Parathyroid adenoma (tissue), 2 donors: Measurements from ENCODE around the gene RXFP1.

ENCODE experiments used
- H2AFZ ChIP-seq: fragments of 300-600 bp; sonication (generic); one replicate; pipeline ENCODE4 v1.7.0; 2017; ENCODE audit warnings: antibody characterized with exemption, mild to moderate bottlenecking
- H3K27ac ChIP-seq: fragments of 300-600 bp; sonication (generic); one replicate; pipeline ENCODE4 v1.7.0; 2017
- H3K27me3 ChIP-seq: fragments of 300-600 bp; sonication (generic); one replicate; pipeline ENCODE4 v1.7.0; 2017; ENCODE audit warnings: low read length; ENCODE audit not compliant: control insufficient read depth, insufficient read depth
- H3K36me3 ChIP-seq: fragments of 300-600 bp; sonication (generic); one replicate; pipeline ENCODE4 v1.7.0; 2017; ENCODE audit warnings: low read length; ENCODE audit not compliant: control insufficient read depth, insufficient read depth
- H3K4me1 ChIP-seq: fragments of 300-600 bp; sonication (generic); one replicate; pipeline ENCODE4 v1.7.0; 2017; ENCODE audit warnings: control low read depth
- H3K4me2 ChIP-seq: fragments of 300-600 bp; sonication (generic); one replicate; pipeline ENCODE4 v1.7.0; 2017; ENCODE audit warnings: low read length
- H3K4me3 ChIP-seq: fragments of 300-600 bp; sonication (generic); one replicate; pipeline ENCODE4 v1.7.0; 2017; ENCODE audit warnings: low read depth, low read length
- H3K79me2 ChIP-seq: fragments of 300-600 bp; sonication (generic); one replicate; pipeline ENCODE4 v1.7.0; 2017; ENCODE audit warnings: control low read depth
- H3K9ac ChIP-seq: fragments of 300-600 bp; sonication (generic); one replicate; pipeline ENCODE4 v1.7.0; 2017; ENCODE audit warnings: mild to moderate bottlenecking
- H3K9me3 ChIP-seq: fragments of 300-600 bp; sonication (generic); one replicate; pipeline ENCODE4 v1.7.0; 2017; ENCODE audit warnings: low read length; ENCODE audit not compliant: control insufficient read depth
- CTCF ChIP-seq: fragments of 300-600 bp; sonication (generic); IDR thresholded peaks from one replicate; pipeline ENCODE4 v1.7.0; 2017; ENCODE audit warnings: antibody characterized with exemption, mild to moderate bottlenecking
- donor health status: primary hyperparathyroidism.

The RXFP1 gene

GRCh38 chr4:158599765-158600498, 78.2 kb downstream of the RXFP1 start:
- no peaks in the 10 kb centered on the region for H3K79me2 ChIP-seq
- H3K36me3 ChIP-seq = no peaks in the 10 kb centered on the region
- TF ChIP-seq CTCF = no peak
- H3K4me3 ChIP-seq = no peak overlapping the region
- no peak overlapping the region for H3K27ac ChIP-seq
- H3K27me3 ChIP-seq = no peaks in the 10 kb centered on the region
- H3K9ac ChIP-seq = no peak overlapping the region
- no peak overlapping the region for H2AFZ ChIP-seq
- no peaks in the 10 kb centered on the region for H3K9me3 ChIP-seq
- H3K4me1 ChIP-seq = no peaks in the 10 kb centered on the region
- no peak overlapping the region for H3K4me2 ChIP-seq

GRCh38 chr4:158604369-158604768, 82.7 kb downstream of the RXFP1 start:
- no peaks in the 10 kb centered on the region for H3K27me3 ChIP-seq
- H3K4me1 ChIP-seq = no peaks in the 10 kb centered on the region
- TF ChIP-seq CTCF = no peak
- no peak overlapping the region for H3K4me2 ChIP-seq
- no peak overlapping the region for H3K27ac ChIP-seq
- H3K79me2 ChIP-seq = no peaks in the 10 kb centered on the region
- H3K9me3 ChIP-seq = no peaks in the 10 kb centered on the region
- H3K36me3 ChIP-seq = no peaks in the 10 kb centered on the region
- H2AFZ ChIP-seq = no peak overlapping the region
- H3K9ac ChIP-seq = no peak overlapping the region
- no peak overlapping the region for H3K4me3 ChIP-seq

GRCh38 chr4:158605393-158605792, 83.7 kb downstream of the RXFP1 start:
- Histone ChIP-seq H3K79me2 (no peaks in the 10 kb centered on the region), H3K4me3 (no peak overlapping the region), H3K4me1 (no peaks in the 10 kb centered on the region), H3K27ac (no peak overlapping the region), H2AFZ (no peak overlapping the region), H3K36me3 (no peaks in the 10 kb centered on the region), H3K9me3 (no peaks in the 10 kb centered on the region), H3K9ac (no peak overlapping the region), H3K4me2 (no peak overlapping the region), H3K27me3 (no peaks in the 10 kb centered on the region)
- TF ChIP-seq CTCF = no peak

- Histone ChIP-seq H3K27me3 (no peaks in the 10 kb centered on the region), H3K9me3 (no peaks in the 10 kb centered on the region), H3K4me1 (no peaks in the 10 kb centered on the region), H3K36me3 (no peaks in the 10 kb centered on the region), H3K4me2 (no peak overlapping the region), H3K79me2 (no peaks in the 10 kb centered on the region), H3K27ac (no peak overlapping the region), H2AFZ (no peak overlapping the region), H3K9ac (no peak overlapping the region), H3K4me3 (no peak overlapping the region)
- no peak for TF ChIP-seq CTCF
Observed at GRCh38 chr4:158606969-158607368, 85.3 kb downstream of the RXFP1 start.

GRCh38 chr4:158609116-158609515, 87.4 kb downstream of the RXFP1 start:
- Histone ChIP-seq H3K27me3 (no peaks in the 10 kb centered on the region), H3K27ac (no peak overlapping the region), H3K9ac (no peak overlapping the region), H2AFZ (no peak overlapping the region), H3K79me2 (no peaks in the 10 kb centered on the region), H3K4me3 (no peak overlapping the region), H3K9me3 (no peaks in the 10 kb centered on the region), H3K4me1 (no peaks in the 10 kb centered on the region), H3K36me3 (no peaks in the 10 kb centered on the region), H3K4me2 (no peak overlapping the region)
- no peak for TF ChIP-seq CTCF
